K562 (cell line): ENCODE data around the gene CTNNB1. TPM values are rescaled to one million over a fixed set of nuclear protein-coding genes. Genes with fewer than 3 reads are reported as not detected.

Source experiments
- ATAC-seq: fragments of 200-7000 bp; cut with Tn5 transposase; 3 replicates; pipeline ENCODE4 v1.9.1; 2020; ENCODE audit warnings: moderate library complexity
- BruUV-seq: library from RNA; stranded (reverse); fragments of 400-500 nt; replicated peaks from 2 replicates; lab custom pipeline; 2021; lab: Mats Ljungman, UMichigan
- CTCF ChIA-PET: fragments of 300-600 bp; formaldehyde crosslinking; extraction: SDS; loops from one replicate; lab custom pipeline; 2021; ENCODE audit warnings: low intra/inter-chr PET ratio; lab: Yijun Ruan, JAX
- POLR2A ChIA-PET: fragments of 300-600, 350-650 bp; sonication (Branson Sonifier 250); formaldehyde crosslinking; extraction: SDS; loops from one replicate; lab custom pipeline; 2021; ENCODE audit warnings: antibody characterized with exemption, inconsistent platforms; lab: Yijun Ruan, JAX
- DNase-seq, 4 experiments: peaks; one replicate each; pipeline versions ENCODE4 v3.0.0 to v3.0.0-alpha.2; 2011 to 2018; ENCODE audit warnings: low spot score in 3 of 4, mixed read lengths in 3 of 4; ENCODE audit errors: extremely low read depth in 1 of 4
- FAIRE-seq: peaks from 2 replicates; lab custom pipeline; 2011; peaks lifted over from hg19 to GRCh38; lab: Jason Lieb, UNC
- H2AFZ ChIP-seq: 2 replicates; pipeline ENCODE4 v1.6.0; 2011; ENCODE audit warnings: low read depth, low read length, control low read depth, inconsistent platforms
- H3K27ac ChIP-seq: fragments of 200-600 bp; 3 replicates; pipeline ENCODE4 v1.8.0; 2011; ENCODE audit warnings: low read depth, mild to moderate bottlenecking, control low read depth, inconsistent platforms, low read length, moderate library complexity, mixed read lengths; ENCODE audit errors: extremely low read depth
- H3K27me3 ChIP-seq, 2 experiments: fragments of 300-600 bp in 1 of 2; 2 replicates in 1 of 2; 3 replicates in 1 of 2; pipeline versions ENCODE4 v1.6.0 to v1.8.0; 2011; ENCODE audit warnings: inconsistent platforms in 2 of 2, low read length in 2 of 2, mild to moderate bottlenecking in 1 of 2, mixed read lengths in 1 of 2, moderate library complexity in 1 of 2; ENCODE audit not compliant: control insufficient read depth in 2 of 2, insufficient read depth in 2 of 2
- H3K36me3 ChIP-seq: fragments of 300-600 bp; 3 replicates; pipeline ENCODE4 v1.8.0; 2011; ENCODE audit warnings: mild to moderate bottlenecking, low read length, inconsistent platforms; ENCODE audit not compliant: control insufficient read depth, insufficient read depth
- H3K4me1 ChIP-seq, 2 experiments: fragments of 200-600 bp in 1 of 2; replicated peaks in 1 of 2; 2 replicates in 1 of 2; 3 replicates in 1 of 2; pipeline versions ENCODE4 v1.5.1 to v1.8.0; 2011; ENCODE audit warnings: inconsistent platforms in 2 of 2, low read length in 2 of 2, mild to moderate bottlenecking in 1 of 2, mixed read lengths in 1 of 2, moderate library complexity in 1 of 2; ENCODE audit not compliant: control insufficient read depth in 2 of 2, insufficient read depth in 2 of 2
- H3K4me2 ChIP-seq: 2 replicates; pipeline ENCODE4 v1.6.1; 2011; ENCODE audit warnings: low read length, control low read depth, inconsistent platforms, mixed read lengths; ENCODE audit not compliant: insufficient read depth
- H3K4me3 ChIP-seq: fragments of 200-600 bp; sonication (generic), shearing (Covaris generic); 2 replicates; pipeline ENCODE4 v1.5.1; 2016; ENCODE audit warnings: control low read depth, inconsistent platforms
- H3K79me2 ChIP-seq: fragments of 200-600 bp; 3 replicates; pipeline ENCODE4 v1.8.0; 2011; ENCODE audit warnings: low read length, inconsistent platforms; ENCODE audit not compliant: control insufficient read depth, insufficient read depth
- H3K9ac ChIP-seq, 2 experiments: 2 replicates each; pipeline versions ENCODE4 v1.6.0 to v1.6.1; 2011; ENCODE audit warnings: low read depth in 2 of 2, low read length in 2 of 2, control low read depth in 1 of 2, inconsistent platforms in 1 of 2, mild to moderate bottlenecking in 1 of 2, mixed read lengths in 1 of 2; ENCODE audit not compliant: insufficient read depth in 1 of 2
- H3K9me1 ChIP-seq: one replicate; pipeline ENCODE4 v1.6.0; 2011; ENCODE audit warnings: inconsistent platforms, mild to moderate bottlenecking, low read length, moderate library complexity; ENCODE audit not compliant: control insufficient read depth, insufficient read depth
- H3K9me3 ChIP-seq: replicated peaks from 2 replicates; pipeline ENCODE4 v1.5.1; 2011; ENCODE audit warnings: low read depth, low read length, inconsistent platforms; ENCODE audit not compliant: control insufficient read depth, insufficient read depth
- H4K20me1 ChIP-seq: replicated peaks from 2 replicates; pipeline ENCODE4 v1.6.1; 2011; ENCODE audit warnings: low read length, inconsistent platforms, mixed read lengths; ENCODE audit not compliant: control insufficient read depth, insufficient read depth
- BCL6 ChIP-seq: fragments of 250-450 bp; sonication (Bioruptor Pico); IDR thresholded peaks from 2 replicates; pipeline ENCODE4 v1.4.0; 2020
- DACH1 ChIP-seq: fragments of 450-650 bp; IDR thresholded peaks from 2 replicates; pipeline ENCODE4 v1.6.1; 2018; ENCODE audit not compliant: partially characterized antibody
- FOXA3 ChIP-seq, 2 experiments: fragments of 450-650 bp in 1 of 2; sonication (generic) in 1 of 2; formaldehyde crosslinking; IDR thresholded peaks in 1 of 2; conservative IDR thresholded peaks in 1 of 2; 2 replicates each; pipeline versions ENCODE4 v1.4.0 to v1.8.0; 2020 to 2022; ENCODE audit warnings: mild to moderate bottlenecking in 2 of 2, missing genetic modification reagents in 1 of 2
- FOXK2 ChIP-seq, 2 experiments: fragments of 450-650 bp; IDR thresholded peaks in 1 of 2; conservative IDR thresholded peaks in 1 of 2; 2 replicates each; pipeline ENCODE4 v1.6.1; 2016; ENCODE audit warnings: low read depth in 2 of 2, mild to moderate bottlenecking in 1 of 2
- GATA2 ChIP-seq: sonication (generic); formaldehyde crosslinking; IDR thresholded peaks from 2 replicates; pipeline ENCODE4 v1.4.0; 2020; ENCODE audit warnings: mild to moderate bottlenecking, missing genetic modification reagents
- IRF2 ChIP-seq: sonication (generic); formaldehyde crosslinking; IDR thresholded peaks from 2 replicates; pipeline ENCODE4 v1.8.1; 2022; ENCODE audit warnings: mild to moderate bottlenecking, missing genetic modification reagents
- KDM2B ChIP-seq: fragments of 250-450 bp; sonication (Bioruptor Pico); IDR thresholded peaks from 2 replicates; pipeline ENCODE4 v1.8.0; 2021; ENCODE audit warnings: mild to moderate bottlenecking, moderate library complexity
- KLF16 ChIP-seq: IDR thresholded peaks from 2 replicates; pipeline ENCODE4 v1.6.1; 2016; ENCODE audit warnings: antibody characterized with exemption
- NFE2 ChIP-seq: IDR thresholded peaks from 2 replicates; pipeline ENCODE4 v1.6.1; 2014; ENCODE audit warnings: antibody characterized with exemption, low read depth
- NR1H2 ChIP-seq: sonication (generic); formaldehyde crosslinking; IDR thresholded peaks from 2 replicates; pipeline ENCODE4 v1.4.0; 2020; ENCODE audit warnings: mild to moderate bottlenecking, missing genetic modification reagents
- PRMT5 ChIP-seq: sonication (generic); formaldehyde crosslinking; IDR thresholded peaks from 2 replicates; pipeline ENCODE4 v1.5.0; 2020; ENCODE audit warnings: missing genetic modification reagents
- RBM39 ChIP-seq: fragments of 200-400 bp; formaldehyde crosslinking; optimal IDR thresholded peaks from 2 replicates; pipeline ENCODE3; 2018; ENCODE audit warnings: low read depth, low read length
- SIRT6 ChIP-seq: IDR thresholded peaks from one replicate; pipeline ENCODE4 v1.6.1; 2012; ENCODE audit warnings: low read depth, mild to moderate bottlenecking, control low read depth, inconsistent platforms, low read length, moderate library complexity
- SLC30A9 ChIP-seq: fragments of 250-450 bp; sonication (Bioruptor Pico); IDR thresholded peaks from 2 replicates; pipeline ENCODE4 v1.8.0; 2022; ENCODE audit warnings: mild to moderate bottlenecking, moderate library complexity
- TEAD1 ChIP-seq, 2 experiments: fragments of 450-650 bp in 1 of 2; sonication (generic) in 1 of 2; formaldehyde crosslinking; IDR thresholded peaks; 2 replicates each; pipeline versions ENCODE4 v1.4.0 to v1.8.0; 2020 to 2022; ENCODE audit warnings: mild to moderate bottlenecking in 2 of 2, missing genetic modification reagents in 1 of 2
- ZBTB1 ChIP-seq: sonication (generic); formaldehyde crosslinking; IDR thresholded peaks from 2 replicates; pipeline ENCODE4 v1.8.1; 2023; ENCODE audit warnings: missing genetic modification reagents, low read depth, mild to moderate bottlenecking, borderline replicate concordance
- ZC3H11A ChIP-seq: IDR thresholded peaks from 2 replicates; pipeline ENCODE4 v1.6.1; 2012; ENCODE audit warnings: low read depth, low read length, improper control_type of control experiment
- ZNF140 ChIP-seq: fragments of 250-450 bp; sonication (Bioruptor Pico); IDR thresholded peaks from 2 replicates; pipeline ENCODE4 v1.8.0; 2021; ENCODE audit warnings: moderate library complexity, mild to moderate bottlenecking, inconsistent platforms
- ZNF431 ChIP-seq: sonication (generic); formaldehyde crosslinking; IDR thresholded peaks from 2 replicates; pipeline ENCODE4 v1.8.0; 2022; ENCODE audit warnings: mild to moderate bottlenecking, missing genetic modification reagents
- WGBS: fragments of 100-300 bp; shearing (Covaris generic); methylation state at CpG from one replicate; pipeline ENCODE4 v1.1.6; 2016; ENCODE audit warnings: low coverage, mixed read lengths; ENCODE audit not compliant: insufficient coverage; ENCODE audit errors: missing lambda C conversion rate; 5-methylcytosine and 5-hydroxymethylcytosine counted together
- in situ Hi-C: fragments of 300-500 bp; cut with MboI; formaldehyde crosslinking; loops from 4 replicates; pipeline ENCODE4 v1.15.0; 2018; ENCODE audit warnings: inconsistent platforms, mixed read lengths
- intact Hi-C: fragments of 100-400 bp; cut with micrococcal nuclease; formaldehyde crosslinking; loops from 2 replicates; pipeline ENCODE4 v1.14.2; 2022
- polyA plus RNA-seq, 8 experiments: library from polyadenylated mRNA; depleted of rRNA in 4 of 8; stranded (reverse) in 5 of 8; unstranded in 3 of 8; fragments of >200 nt; fragmentation: Nextera tagmentation in 2 of 8; fragmentation: Illumina TruSeq in 1 of 8; extraction: Ambion mirVana in 2 of 8; extraction: Trizol in 1 of 8; gene quantifications; 2 replicates each; pipeline versions ENCODE4 v1.2.1 to v1.2.3, GENCODE V29; 2011 to 2014; ENCODE audit warnings: inconsistent platforms in 1 of 8, missing spikeins in 1 of 8
- total RNA-seq, 7 experiments: library from RNA; depleted of rRNA in 6 of 7; stranded (reverse); fragments of >200 nt in 6 of 7; fragmentation: Illumina TruSeq in 2 of 7; extraction: Trizol in 2 of 7; gene quantifications; 2 replicates each; pipeline versions ENCODE4 v1.2.1 to v1.2.3, GENCODE V29; 2011 to 2021; ENCODE audit warnings: low replicate concordance in 1 of 7
- TF ChIP-seq, protein P1 (sequence below): IDR thresholded peaks from 2 replicates; pipeline ENCODE4 v1.6.1; 2014; ENCODE audit warnings: antibody characterized with exemption
- TF ChIP-seq, protein P2 (sequence below): fragments of 450-650 bp; formaldehyde crosslinking; IDR thresholded peaks from 2 replicates; pipeline ENCODE4 v1.4.0; 2022; ENCODE audit warnings: mild to moderate bottlenecking, moderate library complexity

Gene CTNNB1
- total and polyA plus RNA-seq, 9 of the 15 experiments (the other 6 are each of a cell fraction or from before 2014, with no cell fraction given), result 44.3 to 193 (median 154) TPM

DNA sequence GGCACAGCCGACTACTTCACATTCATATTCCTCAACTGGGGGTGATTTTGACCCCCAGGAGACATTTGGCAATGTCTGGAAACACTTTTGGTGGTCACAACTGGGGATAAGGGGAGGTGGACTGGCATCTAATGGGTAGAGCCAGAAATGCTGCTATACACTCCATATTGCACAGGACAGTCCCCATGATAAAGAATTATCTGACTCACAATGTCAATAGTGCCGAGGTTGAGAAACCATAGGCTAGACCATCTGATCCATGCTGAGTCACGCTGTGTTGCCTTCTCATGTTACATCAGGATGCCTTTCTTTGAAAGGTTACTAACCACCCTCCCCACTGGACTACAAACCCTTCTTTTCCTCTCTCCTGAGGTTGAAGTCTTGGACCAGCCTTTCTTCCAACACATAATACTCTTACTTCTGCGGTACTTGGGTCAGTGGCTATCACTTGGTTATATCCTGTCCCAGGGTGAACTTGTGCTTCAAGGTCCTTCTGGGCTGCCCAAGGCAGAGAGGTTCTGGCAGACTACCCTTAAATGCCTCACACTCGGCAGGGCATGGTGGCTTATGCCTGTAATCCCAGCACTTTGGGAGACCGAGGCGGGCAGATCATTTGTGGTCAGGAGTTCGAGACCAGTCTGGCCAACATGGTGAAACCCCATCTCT is 68.8 kb downstream of the CTNNB1 start:
- Histone ChIP-seq H3K4me3 (no peak overlapping the region), H3K4me2 (peak overlapping the region; percentile 46), H3K9ac (no peak overlapping the region), H3K9me3 (no peaks in the 10 kb centered on the region), H3K27me3 (peaks cover 0 to 12% of the 10 kb centered on the region in 2 experiments; a peak in 2 of 5 replicates), H3K27ac (peak overlapping the region; percentile 3; the same call in 1 of the 3 replicates), H4K20me1 (no peaks in the 10 kb centered on the region), H2AFZ (no peak overlapping the region), H3K79me2 (no peaks in the 10 kb centered on the region), H3K36me3 (no peaks in the 10 kb centered on the region), H3K9me1 (no peaks in the 10 kb centered on the region), H3K4me1 (peaks cover 3 to 10% of the 10 kb centered on the region in 2 experiments; a peak in 3 of 5 replicates)
- ATAC-seq, result peak; percentile 98
- DNase-seq, result peak; percentile 69 to 87 (median 77)
- FAIRE-seq, result peak; percentile 99
- intact Hi-C loops (no loop called here), in situ Hi-C loops (no loop called here)
- POLR2A ChIA-PET, result interaction anchor here (0.6 to 1.2 kb wide), 3 partner anchors 36 to 357 kb away, joined by 3 to 4 read pairs (median 3); no protein-coding TSS in a partner anchor
- no TSS peak for BruUV-seq
- WGBS, result 5% methylated on average over 8 of the region's 8 CpGs
- CTCF ChIA-PET, result no interaction called here
- TF ChIP-seq SLC30A9 (CRISPR knock-in tag) (no peak), ZNF431 (no peak), KDM2B (no peak), RBM39 (no peak), DACH1 (peak; percentile 85), PRMT5 (no peak), SIRT6 (no peak), NFE2 (peak; percentile 100), ZBTB1 (CRISPR knock-in tag) (no peak), GATA2 (CRISPR knock-in tag) (no peak), ZC3H11A (no peak), FOXA3 (CRISPR knock-in tag; conservative IDR thresholded peaks at IDR 0.05 in 1 of 2, IDR thresholded peaks at IDR 0.05 in 1 of 2) (peak; percentile 100), FOXK2 (conservative IDR thresholded peaks at IDR 0.05 in 1 of 2, IDR thresholded peaks at IDR 0.05 in 1 of 2; ENCODE audit: low read depth in 2 of 2) (peak; percentile 85 to 87), IRF2 (no peak), BCL6 (CRISPR knock-in tag) (no peak), KLF16 (no peak), TEAD1 (CRISPR knock-in tag; IDR thresholded peaks at IDR 0.05) (peak in 1 of 2 experiments; percentile 31; a peak in 1 of 4 replicates), ZNF140 (CRISPR knock-in tag) (no peak), NR1H2 (CRISPR knock-in tag) (no peak)
- TF ChIP-seq, protein P1, sequence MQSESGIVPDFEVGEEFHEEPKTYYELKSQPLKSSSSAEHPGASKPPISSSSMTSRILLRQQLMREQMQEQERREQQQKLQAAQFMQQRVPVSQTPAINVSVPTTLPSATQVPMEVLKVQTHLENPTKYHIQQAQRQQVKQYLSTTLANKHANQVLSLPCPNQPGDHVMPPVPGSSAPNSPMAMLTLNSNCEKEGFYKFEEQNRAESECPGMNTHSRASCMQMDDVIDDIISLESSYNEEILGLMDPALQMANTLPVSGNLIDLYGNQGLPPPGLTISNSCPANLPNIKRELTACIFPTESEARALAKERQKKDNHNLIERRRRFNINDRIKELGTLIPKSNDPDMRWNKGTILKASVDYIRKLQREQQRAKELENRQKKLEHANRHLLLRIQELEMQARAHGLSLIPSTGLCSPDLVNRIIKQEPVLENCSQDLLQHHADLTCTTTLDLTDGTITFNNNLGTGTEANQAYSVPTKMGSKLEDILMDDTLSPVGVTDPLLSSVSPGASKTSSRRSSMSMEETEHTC, result 0 out of 2 replicates have a peak, but pooled peaks have one; percentile 51
- TF ChIP-seq, protein P2, sequence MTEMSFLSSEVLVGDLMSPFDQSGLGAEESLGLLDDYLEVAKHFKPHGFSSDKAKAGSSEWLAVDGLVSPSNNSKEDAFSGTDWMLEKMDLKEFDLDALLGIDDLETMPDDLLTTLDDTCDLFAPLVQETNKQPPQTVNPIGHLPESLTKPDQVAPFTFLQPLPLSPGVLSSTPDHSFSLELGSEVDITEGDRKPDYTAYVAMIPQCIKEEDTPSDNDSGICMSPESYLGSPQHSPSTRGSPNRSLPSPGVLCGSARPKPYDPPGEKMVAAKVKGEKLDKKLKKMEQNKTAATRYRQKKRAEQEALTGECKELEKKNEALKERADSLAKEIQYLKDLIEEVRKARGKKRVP, result no peak
